Raji (cell line): ENCODE data around the gene GZF1.

Experiments used
- POLR2A ChIP-seq: IDR thresholded peaks from 2 replicates; pipeline ENCODE4 v1.6.1; 2011; ENCODE audit warnings: low read depth, low read length, control low read depth; ENCODE audit not compliant: insufficient read depth

GZF1 gene

GRCh38 chr20:23358563-23358906, 3.4 kb upstream of the GZF1 start:
- TF ChIP-seq POLR2A, result no peak

- TF ChIP-seq POLR2A, result no peak
These were observed 2.9 kb upstream of the GZF1 start for GRCh38 chr20:23358923-23359593.

GRCh38 chr20:23360531-23360930, 1.5 kb upstream of the GZF1 start:
- no peak for TF ChIP-seq POLR2A

- TF ChIP-seq POLR2A, result no peak
These were observed 885 bp upstream of the GZF1 start for GRCh38 chr20:23361119-23361475.

GRCh38 chr20:23362392-23363256, 642 bp downstream of the GZF1 start:
- TF ChIP-seq POLR2A, result no peak

- TF ChIP-seq POLR2A, result peak; percentile 57
These were observed 1.3 kb downstream of the GZF1 start for GRCh38 chr20:23363257-23363649.

- no peak for TF ChIP-seq POLR2A
These were observed 3.6 kb downstream of the GZF1 start for GRCh38 chr20:23365390-23366165.

GRCh38 chr20:23366384-23366783, 4.4 kb downstream of the GZF1 start:
- TF ChIP-seq POLR2A, result no peak

- TF ChIP-seq POLR2A, result no peak
These were observed 5.8 kb downstream of the GZF1 start for GRCh38 chr20:23367770-23368169.

GRCh38 chr20:23368316-23369071, 6.5 kb downstream of the GZF1 start:
- no peak for TF ChIP-seq POLR2A

- no peak for TF ChIP-seq POLR2A
These were observed 7.3 kb downstream of the GZF1 start for GRCh38 chr20:23369072-23369823.

- no peak for TF ChIP-seq POLR2A
These were observed 8.3 kb downstream of the GZF1 start for GRCh38 chr20:23370274-23370673.

GRCh38 chr20:23370873-23371272, 8.9 kb downstream of the GZF1 start:
- TF ChIP-seq POLR2A, result no peak

- no peak for TF ChIP-seq POLR2A
These were observed 9.5 kb downstream of the GZF1 start for GRCh38 chr20:23371496-23371895.

- no peak for TF ChIP-seq POLR2A
These were observed 12.5 kb downstream of the GZF1 start for GRCh38 chr20:23374441-23374840.

- no peak for TF ChIP-seq POLR2A
These were observed 13.8 kb downstream of the GZF1 start for GRCh38 chr20:23375827-23376226.
